GM19351 (cell line): Measurements from ENCODE around the gene THAP7.
"Not testable (repeated sequence)": the region's sequence is repeated elsewhere in the genome, so short reads cannot be mapped to it uniquely, and the experiment has no call there.

Source experiments
- ATAC-seq: cut with Tn5 transposase; IDR thresholded peaks from one replicate; pipeline ENCODE4 v1.9.1; 2021; ENCODE audit warnings: mild to moderate bottlenecking, moderate library complexity; ENCODE audit not compliant: unreplicated experiment

THAP7 gene, protein sequence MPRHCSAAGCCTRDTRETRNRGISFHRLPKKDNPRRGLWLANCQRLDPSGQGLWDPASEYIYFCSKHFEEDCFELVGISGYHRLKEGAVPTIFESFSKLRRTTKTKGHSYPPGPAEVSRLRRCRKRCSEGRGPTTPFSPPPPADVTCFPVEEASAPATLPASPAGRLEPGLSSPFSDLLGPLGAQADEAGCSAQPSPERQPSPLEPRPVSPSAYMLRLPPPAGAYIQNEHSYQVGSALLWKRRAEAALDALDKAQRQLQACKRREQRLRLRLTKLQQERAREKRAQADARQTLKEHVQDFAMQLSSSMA

DNA sequence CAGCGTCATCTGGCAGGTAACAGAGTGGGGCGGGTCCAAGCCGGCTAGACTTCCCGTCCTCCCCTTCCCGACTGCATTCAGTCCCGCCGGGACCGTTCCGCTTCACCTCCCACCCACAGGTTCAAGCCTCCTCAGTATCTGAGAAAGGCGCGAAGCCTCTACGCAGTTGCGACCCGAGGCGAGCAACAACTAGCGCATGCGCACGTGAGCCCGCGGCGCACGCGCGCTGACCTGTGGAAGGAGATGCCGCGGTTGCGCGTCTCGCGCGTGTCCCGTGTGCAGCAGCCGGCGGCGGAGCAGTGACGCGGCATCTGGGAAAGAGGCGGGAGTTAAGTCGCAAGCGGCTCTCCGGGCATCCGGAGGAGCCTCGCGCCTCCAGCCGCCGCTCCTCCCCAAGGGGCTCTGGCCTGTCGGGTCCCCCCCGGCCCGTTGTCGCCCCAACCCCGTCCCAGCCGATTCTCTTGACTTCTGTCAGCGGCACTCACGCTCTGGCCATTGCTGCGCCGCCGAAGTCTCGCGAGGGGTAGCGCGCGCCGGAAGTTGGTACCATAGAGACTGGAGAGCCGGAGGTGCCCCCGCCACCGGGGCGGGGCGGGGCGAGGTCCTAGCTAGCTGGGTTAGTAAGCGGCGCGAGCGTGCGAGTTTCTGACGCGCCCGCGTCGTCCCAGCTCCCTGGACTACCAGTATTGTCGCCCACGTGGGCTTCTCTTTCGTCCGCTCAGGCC, at the start of gene THAP7:
THAP7 (minus strand) TSS at position 518 of the 725 bp plus-strand sequence; CDS start at position 311, 207 bp downstream.
- peak; percentile 85 for ATAC-seq

DNA sequence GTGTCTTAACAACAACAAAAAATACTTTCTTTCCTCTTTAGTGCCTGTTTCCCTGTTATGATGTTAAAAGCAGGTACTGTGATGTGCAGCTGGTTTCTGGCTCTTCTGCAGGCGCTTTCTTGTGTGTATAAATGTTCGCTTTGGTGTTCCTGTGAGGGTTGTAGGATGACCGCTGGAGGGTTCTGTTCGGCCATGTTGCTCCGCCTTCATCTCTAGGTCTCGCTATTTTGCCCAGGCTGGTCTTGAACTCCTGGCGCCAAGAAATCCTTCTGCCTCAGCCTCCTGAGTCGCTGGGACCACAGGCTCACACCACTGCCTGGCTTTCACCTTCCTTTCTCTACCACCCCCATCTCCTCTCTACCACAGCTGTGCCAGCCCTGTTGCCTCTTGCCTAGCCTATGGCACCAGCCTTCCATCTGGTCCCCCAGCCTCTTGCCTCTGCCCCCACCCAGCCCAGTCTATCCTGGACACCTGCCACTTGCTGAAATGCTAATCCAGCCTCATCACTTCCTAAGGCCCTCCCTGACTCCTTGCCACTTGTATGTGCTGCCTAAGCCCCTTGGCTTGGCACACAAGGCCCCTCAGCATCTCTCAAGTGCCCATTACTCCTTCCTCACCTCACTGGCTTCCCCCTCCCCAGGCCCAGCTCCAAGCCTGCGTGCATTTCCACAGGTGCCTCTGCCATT, 49.4 kb upstream of the THAP7 start:
- no peak for ATAC-seq

DNA sequence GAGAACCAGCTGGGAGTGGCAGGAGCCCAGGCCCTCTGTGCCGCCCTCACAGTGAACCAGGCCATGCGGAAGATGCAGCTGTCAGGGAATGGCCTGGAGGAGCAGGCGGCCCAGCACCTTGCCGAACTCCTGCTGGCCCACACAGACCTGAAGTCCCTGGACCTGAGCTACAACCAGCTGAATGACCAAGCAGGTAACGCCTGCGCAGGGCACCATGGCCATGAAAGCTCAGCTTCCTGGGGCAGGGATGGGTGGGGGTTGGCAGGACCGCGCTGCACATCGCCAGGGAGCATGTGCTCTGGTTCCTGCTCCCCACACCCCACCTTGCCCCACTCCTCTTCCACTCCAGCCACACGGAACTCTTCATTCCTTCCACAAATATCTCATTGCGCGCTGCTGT, 47.0 kb upstream of the THAP7 start:
- not testable (repeated sequence) for ATAC-seq

DNA sequence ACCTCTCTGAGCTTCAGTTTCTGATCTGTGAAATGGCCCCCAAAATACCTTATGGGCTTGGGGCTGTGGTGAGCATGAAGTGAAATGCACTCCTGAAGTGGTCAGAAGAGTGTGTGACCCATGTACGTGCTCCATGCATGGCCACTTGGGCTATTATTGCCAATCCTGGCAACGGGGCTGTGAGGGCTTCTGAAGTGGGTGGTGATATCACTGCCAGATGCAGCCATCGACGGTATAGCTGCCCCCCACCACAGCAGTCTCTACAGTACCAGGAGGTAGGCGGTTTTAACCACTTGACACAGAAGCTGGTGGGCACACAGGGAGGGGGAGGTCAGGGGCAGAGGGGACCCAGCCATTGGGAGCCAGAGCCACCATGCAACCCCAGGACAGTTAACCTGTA, 46.5 kb upstream of the THAP7 start:
- not testable (repeated sequence) for ATAC-seq

- ATAC-seq: no peak
These were observed 45.8 kb upstream of the THAP7 start for GRCh38 chr22:21047730-21048129.

- no peak for ATAC-seq
These were observed 45.2 kb upstream of the THAP7 start for GRCh38 chr22:21047035-21047661.

DNA sequence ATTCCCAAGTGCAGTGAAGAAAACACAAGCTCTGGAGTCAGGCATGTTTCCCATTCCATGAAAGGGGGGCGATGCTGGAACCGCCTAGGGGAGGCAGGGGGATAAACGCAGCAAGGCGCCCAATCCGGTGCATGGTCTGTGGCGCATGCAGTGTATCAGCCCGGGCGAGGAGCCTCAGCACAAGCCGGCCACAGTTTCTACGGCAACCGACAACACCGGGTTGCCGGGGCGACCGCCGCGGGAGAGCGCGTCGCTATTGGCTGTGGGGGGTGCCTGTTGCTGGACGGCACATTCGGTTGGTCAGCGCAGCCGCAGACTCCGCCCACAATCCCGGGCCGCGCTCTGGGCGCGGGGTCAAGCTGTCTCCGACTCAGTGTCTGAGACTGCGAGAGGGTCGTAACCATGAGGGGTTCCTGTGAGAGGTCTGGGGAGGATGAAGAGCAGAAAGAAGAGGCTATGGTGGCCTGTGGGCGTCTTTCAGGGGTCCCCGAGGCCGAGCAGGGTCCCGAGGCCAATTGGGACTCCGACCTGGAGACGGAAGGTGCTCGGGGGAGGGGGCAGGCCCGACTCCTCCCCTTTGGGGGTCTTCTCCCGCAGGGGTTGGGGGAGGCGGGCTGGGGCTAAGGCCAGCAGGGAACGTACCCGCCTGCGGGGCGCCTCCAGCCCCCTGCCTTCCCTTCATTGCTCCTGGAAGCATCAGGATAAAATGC, 43.8 kb upstream of the THAP7 start, which contains the start of gene LRRC74B:
LRRC74B (plus strand) TSS at position 362 of the 710 bp plus-strand sequence; CDS start at position 403, 41 bp downstream.
- ATAC-seq: peak; percentile 85

DNA sequence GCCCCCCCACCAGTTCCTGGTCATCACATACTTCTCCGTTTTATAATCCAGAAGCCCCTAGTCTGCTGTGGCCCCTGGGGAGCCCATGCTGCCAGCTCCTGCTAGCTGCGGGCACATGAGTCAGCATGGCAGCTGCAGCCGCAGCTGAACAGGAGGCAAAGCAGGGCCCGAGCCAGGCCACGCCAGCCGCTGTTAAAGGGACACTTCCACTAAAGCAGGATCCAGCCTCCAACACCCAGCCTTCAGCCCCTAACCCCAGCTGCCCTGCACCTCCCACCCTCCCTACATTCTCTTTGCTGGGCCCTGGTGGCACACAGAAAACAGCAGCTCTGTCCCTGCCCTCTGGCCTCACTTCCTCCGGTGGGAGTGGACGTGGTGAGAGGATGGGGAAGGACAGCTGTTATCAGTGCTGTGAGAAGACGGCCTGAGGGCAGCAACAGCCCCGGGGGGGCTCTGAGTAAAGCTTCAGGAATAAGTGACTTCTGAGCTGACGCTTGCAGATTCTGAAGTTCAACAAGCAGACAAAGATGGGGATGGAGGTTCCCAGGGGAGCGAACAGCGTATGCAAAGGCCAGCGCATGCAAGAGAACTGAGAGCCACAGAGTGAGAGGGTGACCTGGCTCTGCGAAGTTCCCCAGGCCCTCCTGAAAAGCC, 43.1 kb upstream of the THAP7 start:
- ATAC-seq: no peak

DNA sequence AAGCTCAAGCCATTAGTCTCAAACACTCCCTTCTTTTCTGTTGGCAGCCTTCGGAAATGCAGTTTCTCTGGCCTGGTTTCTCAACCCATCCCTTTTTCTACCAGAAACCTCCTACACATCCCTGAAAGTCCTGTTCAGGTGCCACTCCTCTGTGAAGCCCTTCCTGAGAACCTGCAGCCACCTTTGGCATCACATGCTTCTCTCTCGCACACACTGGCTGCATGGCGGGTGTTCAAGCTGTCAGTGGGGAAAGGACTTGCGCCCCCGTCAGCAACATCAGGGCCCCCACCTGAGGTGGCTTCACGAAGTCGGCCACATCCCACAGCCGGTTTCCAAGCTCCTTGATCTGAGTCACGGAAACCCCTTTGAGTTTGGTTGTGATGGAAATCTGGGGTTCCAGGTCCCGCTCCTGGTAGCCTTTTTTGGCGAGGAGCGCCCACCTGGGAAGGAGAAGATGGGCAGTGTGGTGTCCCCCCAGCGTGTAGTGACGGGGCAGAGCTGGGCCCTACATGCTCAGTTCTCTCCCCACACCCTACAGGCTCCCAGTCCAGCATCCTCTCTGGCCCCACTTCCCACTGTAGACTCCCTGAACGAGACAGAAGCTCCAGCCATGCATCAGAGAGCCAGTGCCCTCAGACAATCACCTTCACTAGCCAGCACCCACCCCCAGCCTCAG, 42.1 kb upstream of the THAP7 start:
- ATAC-seq: no peak

GRCh38 chr22:21042978-21043859, 41.3 kb upstream of the THAP7 start:
- ATAC-seq: no peak

GRCh38 chr22:21041937-21042336, 40.0 kb upstream of the THAP7 start:
- no peak for ATAC-seq

GRCh38 chr22:21039158-21039557, 37.2 kb upstream of the THAP7 start:
- ATAC-seq: not testable (repeated sequence)

GRCh38 chr22:21038405-21038804, 36.5 kb upstream of the THAP7 start:
- no peak for ATAC-seq

- no peak for ATAC-seq
These were observed 33.1 kb upstream of the THAP7 start for GRCh38 chr22:21034989-21035388.

- ATAC-seq: no peak
These were observed 32.0 kb upstream of the THAP7 start for GRCh38 chr22:21033895-21034294.

GRCh38 chr22:21032868-21033688, 31.2 kb upstream of the THAP7 start:
- ATAC-seq: no peak

DNA sequence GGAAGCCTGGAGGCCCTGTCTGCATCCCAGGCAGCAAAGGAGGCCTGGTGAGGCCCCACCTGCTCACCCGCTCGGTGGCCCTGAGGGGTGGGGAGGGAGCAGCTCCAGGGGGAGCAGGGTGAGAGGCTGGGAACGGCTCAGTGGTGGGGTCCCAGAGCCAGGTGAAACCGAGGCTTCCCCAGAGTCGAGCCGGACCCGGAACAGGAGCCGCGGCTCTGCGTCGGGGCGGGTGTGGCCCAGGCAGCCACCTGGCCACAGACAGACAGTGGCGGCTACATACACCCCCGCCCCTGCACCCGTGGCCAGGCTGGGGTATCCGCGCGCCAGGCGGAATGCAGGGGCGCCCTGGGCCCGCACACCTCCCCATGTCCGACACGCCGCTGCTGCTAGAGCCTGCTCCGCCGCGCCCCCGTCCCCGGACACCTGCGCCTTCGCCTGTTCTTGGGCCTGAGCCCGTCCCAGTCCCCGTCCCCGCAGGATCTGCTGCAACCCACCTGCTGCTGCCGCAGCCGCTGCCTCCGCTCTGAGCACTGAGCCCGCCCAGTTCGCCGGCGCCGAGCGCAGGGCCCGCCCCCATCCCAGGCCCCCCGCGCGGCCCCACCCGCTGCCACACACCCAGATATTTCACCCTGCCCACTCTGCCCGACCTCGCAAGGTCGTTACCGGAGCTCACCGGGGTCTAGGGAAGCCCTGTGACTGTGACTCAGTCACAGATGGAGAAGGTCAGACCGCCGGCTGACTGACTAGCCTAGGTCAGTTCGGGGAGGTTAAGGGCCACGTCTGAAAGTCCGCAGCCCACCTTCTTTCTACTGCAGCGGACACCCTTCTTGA, 30.3 kb upstream of the THAP7 start, which contains the start of gene SLC7A4:
SLC7A4 (minus strand) TSS at position 525 of the 831 bp plus-strand sequence. CDS start 749 bp downstream, outside the sequence.
- no peak for ATAC-seq
